Astrocyte (in vitro differentiated cells and primary cell): ENCODE measurements around the gene CTIF. TPM values are rescaled to one million over a fixed set of nuclear protein-coding genes. Genes with fewer than 3 reads are reported as not detected.

Experiments used
- DNase-seq: peaks from one replicate; pipeline ENCODE4 v3.0.0-alpha.2; 2010; ENCODE audit warnings: low read depth
- FAIRE-seq: peaks from 2 replicates; lab custom pipeline; 2011; peaks lifted over from hg19 to GRCh38; lab: Jason Lieb, UNC
- H2AFZ ChIP-seq: 2 replicates; pipeline ENCODE4 v1.6.0; 2012; ENCODE audit warnings: low read depth, low read length, inconsistent platforms
- H3K27ac ChIP-seq: 2 replicates; pipeline ENCODE4 v1.5.1; 2011; ENCODE audit warnings: low read depth, low read length, inconsistent platforms
- H3K27me3 ChIP-seq: 2 replicates; pipeline ENCODE4 v1.6.0; 2011; ENCODE audit warnings: low read length, inconsistent platforms; ENCODE audit not compliant: insufficient read depth
- H3K36me3 ChIP-seq: 2 replicates; pipeline ENCODE4 v1.5.1; 2011; ENCODE audit warnings: low read length, inconsistent platforms; ENCODE audit not compliant: insufficient read depth
- H3K4me1 ChIP-seq: 2 replicates; pipeline ENCODE4 v1.5.1; 2011; ENCODE audit warnings: low read length, inconsistent platforms; ENCODE audit not compliant: insufficient read depth
- H3K4me2 ChIP-seq: 2 replicates; pipeline ENCODE4 v1.6.0; 2012; ENCODE audit warnings: low read length, inconsistent platforms
- H3K4me3 ChIP-seq: 2 replicates; pipeline ENCODE4 v1.5.1; 2011; ENCODE audit warnings: low read depth, mild to moderate bottlenecking, low read length, inconsistent platforms; ENCODE audit not compliant: insufficient read depth
- H3K79me2 ChIP-seq: 2 replicates; pipeline ENCODE4 v1.6.0; 2012; ENCODE audit warnings: mild to moderate bottlenecking, low read length, inconsistent platforms; ENCODE audit not compliant: insufficient read depth
- H3K9ac ChIP-seq: 2 replicates; pipeline ENCODE4 v1.6.0; 2012; ENCODE audit warnings: mild to moderate bottlenecking, low read length, inconsistent platforms
- H3K9me3 ChIP-seq: 2 replicates; pipeline ENCODE4 v1.5.1; 2012; ENCODE audit warnings: low read depth, mild to moderate bottlenecking, low read length, inconsistent platforms; ENCODE audit not compliant: insufficient read depth
- H4K20me1 ChIP-seq: 2 replicates; pipeline ENCODE4 v1.6.0; 2012; ENCODE audit warnings: low read length, inconsistent platforms; ENCODE audit not compliant: insufficient read depth
- H3K27ac Mint-ChIP-seq: one replicate; pipeline ENCODE4 v1.8.0; 2021; ENCODE audit warnings: mild to moderate bottlenecking, mixed read lengths; ENCODE audit not compliant: unreplicated experiment
- H3K27me3 Mint-ChIP-seq: one replicate; pipeline ENCODE4 v1.8.0; 2021; ENCODE audit warnings: low read depth, mixed read lengths; ENCODE audit not compliant: unreplicated experiment
- H3K36me3 Mint-ChIP-seq: one replicate; pipeline ENCODE4 v1.8.0; 2021; ENCODE audit warnings: low read depth, mixed read lengths; ENCODE audit not compliant: unreplicated experiment
- H3K4me1 Mint-ChIP-seq: one replicate; pipeline ENCODE4 v1.8.0; 2021; ENCODE audit warnings: low read depth, mixed read lengths; ENCODE audit not compliant: unreplicated experiment
- H3K4me3 Mint-ChIP-seq: one replicate; pipeline ENCODE4 v1.8.0; 2021; ENCODE audit warnings: mild to moderate bottlenecking, moderate library complexity, mixed read lengths; ENCODE audit not compliant: unreplicated experiment
- H3K9me3 Mint-ChIP-seq: one replicate; pipeline ENCODE4 v1.8.0; 2021; ENCODE audit warnings: mild to moderate bottlenecking, mixed read lengths; ENCODE audit not compliant: unreplicated experiment
- CTCF ChIP-seq: IDR thresholded peaks from 2 replicates; pipeline ENCODE4 v1.5.1; 2011; ENCODE audit warnings: low read depth, mild to moderate bottlenecking, inconsistent platforms, low read length, moderate library complexity; ENCODE audit not compliant: insufficient read depth
- EZH2 ChIP-seq: IDR thresholded peaks from 2 replicates; pipeline ENCODE4 v1.6.1; 2012; ENCODE audit warnings: mild to moderate bottlenecking, low read length, inconsistent platforms; ENCODE audit not compliant: insufficient read depth
- total RNA-seq: library from RNA; stranded (reverse); gene quantifications from 2 replicates; pipeline ENCODE4 v1.2.1, GENCODE V29; 2021

Gene CTIF
- total RNA-seq, 1 donor from 2014 or later: 101 TPM

- TF ChIP-seq CTCF (no peak), EZH2 (no peak)
- Histone ChIP-seq H3K27ac (no peak overlapping the region), H3K36me3 (no peaks in the 10 kb centered on the region), H3K4me2 (no peak overlapping the region), H3K79me2 (peaks cover 80% of the 10 kb centered on the region), H3K9ac (no peak overlapping the region), H3K27me3 (no peaks in the 10 kb centered on the region), H3K4me3 (no peak overlapping the region), H4K20me1 (peaks cover 90% of the 10 kb centered on the region), H3K4me1 (peaks cover 7% of the 10 kb centered on the region), H3K9me3 (no peaks in the 10 kb centered on the region), H2AFZ (no peak overlapping the region)
- Mint-ChIP-seq H3K4me1 (peaks cover 20% of the 10 kb centered on the region), H3K36me3 (peaks cover 29% of the 10 kb centered on the region), H3K27me3 (no peaks in the 10 kb centered on the region), H3K27ac (no peak overlapping the region), H3K4me3 (no peak overlapping the region), H3K9me3 (no peaks in the 10 kb centered on the region)
- FAIRE-seq: no peak
- no peak for DNase-seq
These were observed 58.3 kb downstream of the CTIF start for GRCh38 chr18:48597110-48597509.

- H3K9me3 ChIP-seq: no peaks in the 10 kb centered on the region
- Mint-ChIP-seq H3K27ac (no peak overlapping the region), H3K9me3 (no peaks in the 10 kb centered on the region), H3K4me3 (no peak overlapping the region), H3K36me3 (peaks cover 28% of the 10 kb centered on the region), H3K27me3 (no peaks in the 10 kb centered on the region), H3K4me1 (peaks cover 20% of the 10 kb centered on the region)
- no peaks in the 10 kb centered on the region for H3K27me3 ChIP-seq
- TF ChIP-seq EZH2 (no peak), CTCF (no peak)
- no peak overlapping the region for H3K4me2 ChIP-seq
- no peak overlapping the region for H3K9ac ChIP-seq
- DNase-seq (no peak), FAIRE-seq (no peak)
- no peaks in the 10 kb centered on the region for H3K36me3 ChIP-seq
- H3K4me1 ChIP-seq: peaks cover 7% of the 10 kb centered on the region
- H4K20me1 ChIP-seq: peaks cover 91% of the 10 kb centered on the region
- no peak overlapping the region for H3K4me3 ChIP-seq
- no peak overlapping the region for H3K27ac ChIP-seq
- H3K79me2 ChIP-seq: peaks cover 81% of the 10 kb centered on the region
- no peak overlapping the region for H2AFZ ChIP-seq
These were observed 58.8 kb downstream of the CTIF start for GRCh38 chr18:48597671-48598070.

- H3K27me3 Mint-ChIP-seq: no peaks in the 10 kb centered on the region
- no peaks in the 10 kb centered on the region for H3K9me3 Mint-ChIP-seq
- no peak overlapping the region for H3K4me2 ChIP-seq
- H3K9me3 ChIP-seq: no peaks in the 10 kb centered on the region
- no peak overlapping the region for H2AFZ ChIP-seq
- H3K36me3 Mint-ChIP-seq: peaks cover 28% of the 10 kb centered on the region
- no peak overlapping the region for H3K27ac ChIP-seq
- no peak for TF ChIP-seq CTCF
- no peak overlapping the region for H3K4me3 ChIP-seq
- H3K9ac ChIP-seq: no peak overlapping the region
- H3K4me1 ChIP-seq: peaks cover 7% of the 10 kb centered on the region
- peaks cover 86% of the 10 kb centered on the region for H4K20me1 ChIP-seq
- H3K27me3 ChIP-seq: no peaks in the 10 kb centered on the region
- no peak overlapping the region for H3K27ac Mint-ChIP-seq
- DNase-seq (no peak), FAIRE-seq (no peak)
- peaks cover 19% of the 10 kb centered on the region for H3K4me1 Mint-ChIP-seq
- H3K79me2 ChIP-seq: peaks cover 78% of the 10 kb centered on the region
- no peaks in the 10 kb centered on the region for H3K36me3 ChIP-seq
- H3K4me3 Mint-ChIP-seq: no peak overlapping the region
These were observed 60.6 kb downstream of the CTIF start for GRCh38 chr18:48599391-48599790.
